Measurements from ENCODE around the gene MEIOB. TPM values are rescaled to one million over a fixed set of nuclear protein-coding genes. Genes with fewer than 3 reads are reported as not detected.

Gene MEIOB
- polyA plus RNA-seq, 2 of the 4 experiments (the other 2 are of a cell fraction): 2.9 to 9.1 TPM

- no peak for DNase-seq (ENCODE audit: low read depth in 1 of 2, low spot score in 1 of 2)
- Histone ChIP-seq H3K4me1 (no peaks in the 10 kb centered on the region), H3K27ac (no peak overlapping the region), H3K4me3 (no peak overlapping the region), H3K9me3 (no peaks in the 10 kb centered on the region), H3K4me2 (no peak overlapping the region)
- TF ChIP-seq KDM1A (IDR thresholded peaks at IDR 0.05; ENCODE audit: low read depth): no peak
- no peak for TF ChIP-seq PBX3 (IDR thresholded peaks at IDR 0.05)
- no peak for TF ChIP-seq ZNF302 (CRISPR knock-in tag; IDR thresholded peaks at IDR 0.05)
- no peak for TF ChIP-seq ELK1 (IDR thresholded peaks at IDR 0.05; ENCODE audit: low read depth, low read length)
- no peak for TF ChIP-seq FOSL2 (IDR thresholded peaks at IDR 0.05)
- no peak for TF ChIP-seq FOSL2 (CRISPR knock-in tag; IDR thresholded peaks at IDR 0.05)
- no peak for TF ChIP-seq CEBPB (IDR thresholded peaks at IDR 0.05)
- TF ChIP-seq MAFK (IDR thresholded peaks at IDR 0.05; ENCODE audit: partially characterized antibody): no peak
- no peak for TF ChIP-seq PHF8 (IDR thresholded peaks at IDR 0.05; ENCODE audit: borderline replicate concordance, low read depth)
- TF ChIP-seq POLR2AphosphoS2 (conservative IDR thresholded peaks at IDR 0.05; ENCODE audit: low read length): no peak
- TF ChIP-seq RAD21 (conservative IDR thresholded peaks at IDR 0.05 in 1 of 2, IDR thresholded peaks at IDR 0.05 in 1 of 2): no peak
- TF ChIP-seq RARB (CRISPR knock-in tag; IDR thresholded peaks at IDR 0.05): no peak
- no peak for TF ChIP-seq FOXS1 (CRISPR knock-in tag; IDR thresholded peaks at IDR 0.05)
- no peak for TF ChIP-seq ZC3H11A (IDR thresholded peaks at IDR 0.05)
- no peak for TF ChIP-seq BCL3 (IDR thresholded peaks at IDR 0.05)
- no peak for TF ChIP-seq HOXB13 (CRISPR knock-in tag; IDR thresholded peaks at IDR 0.05; ENCODE audit: low read depth)
- no peak for TF ChIP-seq ATOH8 (CRISPR knock-in tag; IDR thresholded peaks at IDR 0.05; ENCODE audit: low read depth)
- no peak for TF ChIP-seq KDM5A (IDR thresholded peaks at IDR 0.05)
- TF ChIP-seq EP300 (IDR thresholded peaks at IDR 0.05): no peak
- no peak for TF ChIP-seq JUNB (IDR thresholded peaks at IDR 0.05)
- FAIRE-seq: no peak
- no peak for ATAC-seq
- 93% methylated on average over 15 of the region's 15 CpGs for WGBS (ENCODE audit: missing lambda C conversion rate)
- POLR2A ChIA-PET: no interaction called here
- CTCF ChIA-PET: no interaction called here
These were observed 52.4 kb downstream of the MEIOB start for GRCh38 chr16:1819611-1820010.

GRCh38 chr16:1818873-1819525 lies 53.0 kb downstream of the MEIOB start:
- no peaks in the 10 kb centered on the region for H3K4me1 ChIP-seq
- CTCF ChIA-PET: no interaction called here
- POLR2A ChIA-PET: no interaction called here
- ATAC-seq (no peak), DNase-seq (ENCODE audit: low read depth in 1 of 2, low spot score in 1 of 2) (no peak), FAIRE-seq (no peak)
- H3K4me3 ChIP-seq: no peak overlapping the region
- H3K27ac ChIP-seq: no peak overlapping the region
- H3K4me2 ChIP-seq: no peak overlapping the region
- H3K9me3 ChIP-seq: no peaks in the 10 kb centered on the region
- 96% methylated on average over 22 of the region's 35 CpGs for WGBS (ENCODE audit: missing lambda C conversion rate)
- TF ChIP-seq PBX3 (IDR thresholded peaks at IDR 0.05) (no peak), NFE2L2 (conservative IDR thresholded peaks at IDR 0.05; ENCODE audit: low read length) (no peak), CBX8 (IDR thresholded peaks at IDR 0.05) (no peak), SREBF2 (IDR thresholded peaks at IDR 0.05) (no peak), CBX2 (IDR thresholded peaks at IDR 0.05; ENCODE audit: borderline replicate concordance, low read depth) (no peak), RARB (CRISPR knock-in tag; IDR thresholded peaks at IDR 0.05) (no peak), FOSB (CRISPR knock-in tag; IDR thresholded peaks at IDR 0.05) (no peak)
